HFFc6 (cell line): ENCODE data around the gene CDR2. TPM values are rescaled to one million over a fixed set of nuclear protein-coding genes. Genes with fewer than 3 reads are reported as not detected.

Experiments
- DNase-seq: peaks from one replicate; pipeline ENCODE4 v3.0.0-alpha.2; 2018
- H3K27ac Mint-ChIP-seq: 2 replicates; pipeline ENCODE4 v1.8.0; 2020; ENCODE audit warnings: mild to moderate bottlenecking, mixed read lengths
- H3K27me3 Mint-ChIP-seq: 2 replicates; pipeline ENCODE4 v1.8.0; 2021; ENCODE audit warnings: mild to moderate bottlenecking, moderate library complexity, mixed read lengths; ENCODE audit not compliant: insufficient read depth
- H3K36me3 Mint-ChIP-seq: 2 replicates; pipeline ENCODE4 v1.8.0; 2021; ENCODE audit warnings: low read depth, mixed read lengths
- H3K4me1 Mint-ChIP-seq: 2 replicates; pipeline ENCODE4 v1.8.0; 2020; ENCODE audit warnings: low read depth, mixed read lengths
- H3K4me3 Mint-ChIP-seq: 2 replicates; pipeline ENCODE4 v1.8.0; 2020; ENCODE audit warnings: mild to moderate bottlenecking, moderate library complexity, mixed read lengths
- H3K9me3 Mint-ChIP-seq: 2 replicates; pipeline ENCODE4 v1.8.0; 2020; ENCODE audit warnings: mild to moderate bottlenecking, mixed read lengths
- total RNA-seq, 6 experiments: library from RNA; stranded (reverse); fragmentation: NEBNext Ultra II Directional; extraction: Animal tissue kit (Norgen Biotek cat#: 25700); gene quantifications; 2 replicates in 1 of 6; 3 replicates in 5 of 6; pipeline ENCODE4 v1.2.3, GENCODE V29; 2021
- TF ChIP-seq, protein P1 (sequence below): fragments of 200-600 bp; sonication (generic); IDR thresholded peaks from 2 replicates; pipeline ENCODE4 v1.5.0; 2021; ENCODE audit warnings: antibody characterized with exemption, mild to moderate bottlenecking

CDR2 gene
- total RNA-seq, 6 experiments from 2014 or later = 35.9 to 43.4 (median 39.1) TPM

DNA sequence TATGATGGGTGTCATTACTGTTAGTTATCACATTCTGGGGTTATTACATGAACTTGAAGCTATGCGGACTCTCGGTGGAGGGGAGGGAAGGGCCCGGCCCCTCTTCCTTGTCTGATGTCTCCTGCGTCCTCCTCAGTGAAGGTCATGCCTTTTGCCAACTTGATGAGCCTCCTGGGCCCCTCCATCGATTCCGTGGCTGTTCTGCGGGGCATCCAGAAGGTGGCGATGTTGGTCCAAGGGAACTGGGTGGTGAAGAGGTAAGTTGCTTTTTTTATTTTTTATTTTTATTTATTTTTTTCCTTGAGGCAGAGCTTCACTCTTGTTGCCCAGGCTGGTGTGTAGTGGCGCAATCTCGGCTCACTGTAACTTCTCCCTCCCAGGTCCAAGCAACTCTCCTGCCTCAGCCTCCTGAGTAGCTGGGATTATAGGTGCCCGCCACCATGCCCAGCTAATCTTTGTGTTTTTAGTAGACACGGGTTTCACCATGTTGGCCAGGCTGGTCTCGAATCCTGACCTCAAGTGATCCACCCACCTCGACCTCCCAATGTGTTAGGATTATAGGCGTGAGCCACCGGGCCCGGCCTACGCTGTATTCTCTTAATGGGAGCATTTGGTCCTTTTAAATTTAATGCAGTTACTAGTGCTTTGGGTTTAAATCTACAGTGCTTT lies 55.6 kb downstream of the CDR2 start:
- no peak overlapping the region for H3K4me3 Mint-ChIP-seq
- peaks cover 9% of the 10 kb centered on the region; the same call in 1 of the 2 replicates for H3K36me3 Mint-ChIP-seq
- DNase-seq = peak; percentile 36
- TF ChIP-seq, protein P1, sequence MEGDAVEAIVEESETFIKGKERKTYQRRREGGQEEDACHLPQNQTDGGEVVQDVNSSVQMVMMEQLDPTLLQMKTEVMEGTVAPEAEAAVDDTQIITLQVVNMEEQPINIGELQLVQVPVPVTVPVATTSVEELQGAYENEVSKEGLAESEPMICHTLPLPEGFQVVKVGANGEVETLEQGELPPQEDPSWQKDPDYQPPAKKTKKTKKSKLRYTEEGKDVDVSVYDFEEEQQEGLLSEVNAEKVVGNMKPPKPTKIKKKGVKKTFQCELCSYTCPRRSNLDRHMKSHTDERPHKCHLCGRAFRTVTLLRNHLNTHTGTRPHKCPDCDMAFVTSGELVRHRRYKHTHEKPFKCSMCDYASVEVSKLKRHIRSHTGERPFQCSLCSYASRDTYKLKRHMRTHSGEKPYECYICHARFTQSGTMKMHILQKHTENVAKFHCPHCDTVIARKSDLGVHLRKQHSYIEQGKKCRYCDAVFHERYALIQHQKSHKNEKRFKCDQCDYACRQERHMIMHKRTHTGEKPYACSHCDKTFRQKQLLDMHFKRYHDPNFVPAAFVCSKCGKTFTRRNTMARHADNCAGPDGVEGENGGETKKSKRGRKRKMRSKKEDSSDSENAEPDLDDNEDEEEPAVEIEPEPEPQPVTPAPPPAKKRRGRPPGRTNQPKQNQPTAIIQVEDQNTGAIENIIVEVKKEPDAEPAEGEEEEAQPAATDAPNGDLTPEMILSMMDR = peak; percentile 83
- H3K27ac Mint-ChIP-seq = no peak overlapping the region
- H3K9me3 Mint-ChIP-seq = no peaks in the 10 kb centered on the region
- H3K27me3 Mint-ChIP-seq = peaks cover under 1% of the 10 kb centered on the region
- H3K4me1 Mint-ChIP-seq = no peaks in the 10 kb centered on the region

DNA sequence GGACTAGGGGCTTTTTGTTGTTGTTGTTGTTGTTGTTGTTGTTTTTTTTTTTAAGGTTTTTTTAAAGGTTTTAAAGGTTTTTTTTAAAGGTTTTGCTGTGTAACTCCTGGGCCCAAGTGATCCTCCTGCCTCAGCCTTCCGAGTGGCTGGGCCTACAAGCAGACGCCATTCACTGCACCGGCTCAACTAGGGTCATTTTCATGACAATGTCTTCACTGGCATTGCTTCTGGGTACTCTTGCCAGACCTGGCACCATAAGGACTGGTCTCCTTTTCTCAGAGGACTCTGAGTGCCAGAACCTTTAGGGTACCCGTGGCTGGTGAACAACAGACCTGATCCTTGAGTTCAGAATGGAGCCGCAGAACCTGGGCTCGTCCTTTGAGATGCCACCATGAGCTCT lies 56.8 kb downstream of the CDR2 start:
- no peak for DNase-seq
- Mint-ChIP-seq H3K4me1 (no peaks in the 10 kb centered on the region), H3K27me3 (no peaks in the 10 kb centered on the region; the same call in none of the 2 replicates), H3K36me3 (peaks cover 9% of the 10 kb centered on the region; the same call in 1 of the 2 replicates), H3K9me3 (no peaks in the 10 kb centered on the region), H3K27ac (no peak overlapping the region), H3K4me3 (no peak overlapping the region)
- TF ChIP-seq, protein P1 = no peak

DNA sequence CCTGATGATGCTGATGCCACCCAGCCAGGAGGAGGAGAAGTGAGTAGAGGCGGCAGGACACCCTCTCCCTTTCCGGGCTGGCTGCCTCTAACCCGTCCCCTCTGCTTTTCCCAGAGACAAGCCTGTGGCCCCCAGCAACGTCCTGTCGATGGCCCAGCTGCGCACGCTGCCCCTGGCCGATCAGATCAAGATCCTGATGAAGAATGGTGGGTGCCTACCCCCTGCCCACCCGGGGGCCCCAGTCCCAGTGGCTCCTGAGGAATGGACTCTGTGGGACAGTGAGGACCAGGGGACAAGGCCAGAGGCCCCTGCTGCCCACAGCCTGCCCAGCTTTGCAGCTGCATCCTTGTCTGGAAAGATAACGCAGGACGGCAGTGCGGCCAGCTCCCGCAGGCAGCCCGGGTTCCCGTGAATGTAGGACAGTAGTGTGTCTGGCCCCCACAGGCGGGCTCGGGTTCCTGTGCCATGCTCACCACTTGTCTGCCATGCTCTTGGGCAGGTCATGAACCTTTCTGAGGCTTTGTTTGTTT lies 57.4 kb downstream of the CDR2 start:
- Mint-ChIP-seq H3K9me3 (no peaks in the 10 kb centered on the region), H3K4me1 (no peaks in the 10 kb centered on the region), H3K36me3 (peaks cover 9% of the 10 kb centered on the region; the same call in 1 of the 2 replicates), H3K27ac (no peak overlapping the region), H3K4me3 (no peak overlapping the region), H3K27me3 (no peaks in the 10 kb centered on the region; the same call in none of the 2 replicates)
- no peak for DNase-seq
- TF ChIP-seq, protein P1 = no peak

DNA sequence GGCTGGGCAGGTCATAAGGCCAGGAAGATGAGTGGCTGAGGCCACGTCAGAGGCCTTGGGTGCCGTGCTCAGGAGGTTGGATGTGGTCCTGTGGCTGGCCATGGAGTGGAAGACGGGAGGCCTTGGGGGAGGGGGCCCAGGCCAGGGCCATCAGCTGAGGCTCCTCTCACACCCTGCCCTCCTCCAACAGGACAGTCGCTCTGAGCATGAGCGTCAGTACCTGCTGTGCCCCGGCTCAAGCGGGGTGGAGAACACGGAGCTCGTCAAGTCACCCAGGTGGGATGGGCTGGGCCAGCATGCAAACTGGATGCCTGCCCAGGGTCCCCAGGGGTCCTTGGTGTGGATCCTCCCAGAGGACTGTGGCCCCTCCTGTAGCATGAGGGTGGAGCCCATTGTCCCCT lies 58.0 kb downstream of the CDR2 start:
- no peak overlapping the region for H3K4me3 Mint-ChIP-seq
- no peaks in the 10 kb centered on the region for H3K4me1 Mint-ChIP-seq
- no peaks in the 10 kb centered on the region; the same call in none of the 2 replicates for H3K27me3 Mint-ChIP-seq
- H3K27ac Mint-ChIP-seq = no peak overlapping the region
- H3K9me3 Mint-ChIP-seq = no peaks in the 10 kb centered on the region
- H3K36me3 Mint-ChIP-seq = peaks cover 9% of the 10 kb centered on the region; the same call in 1 of the 2 replicates
- TF ChIP-seq, protein P1 = no peak
- DNase-seq = no peak

DNA sequence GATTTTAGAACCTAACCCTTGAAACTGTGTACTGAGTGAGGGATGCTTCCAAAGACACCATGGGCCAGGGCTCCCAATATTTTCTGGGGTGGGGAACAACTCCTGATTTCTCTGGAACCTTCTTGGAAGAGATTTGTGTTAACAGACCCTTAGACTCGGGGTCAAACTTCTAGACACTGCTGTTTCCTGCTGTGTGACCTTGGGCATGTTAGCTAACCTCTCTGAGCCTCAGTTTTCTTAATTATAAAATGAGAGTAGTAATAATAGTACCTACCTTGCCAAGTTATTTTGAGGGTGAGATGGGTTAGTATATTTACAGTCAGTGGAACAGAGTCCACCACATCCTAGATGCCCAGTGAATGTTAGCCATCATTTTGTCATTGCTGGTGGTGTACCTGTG lies 58.4 kb downstream of the CDR2 start:
- TF ChIP-seq, protein P1 = no peak
- Mint-ChIP-seq H3K36me3 (peaks cover 6% of the 10 kb centered on the region; the same call in 1 of the 2 replicates), H3K4me3 (no peak overlapping the region), H3K27ac (no peak overlapping the region), H3K9me3 (no peaks in the 10 kb centered on the region), H3K4me1 (no peaks in the 10 kb centered on the region), H3K27me3 (no peaks in the 10 kb centered on the region; the same call in none of the 2 replicates)
- no peak for DNase-seq
